Upper lobe of right lung (tissue), 1 donor: ENCODE measurements around the gene CSTB. TPM values are rescaled to one million over a fixed set of nuclear protein-coding genes. Genes with fewer than 3 reads are reported as not detected.

Experiments
- ATAC-seq: fragments of 200-7000 bp; cut with Tn5 transposase; one replicate; pipeline ENCODE4 v1.9.1; 2020; ENCODE audit warnings: mild to moderate bottlenecking, moderate library complexity
- DNase-seq: peaks from one replicate; pipeline ENCODE4 v3.0.0-alpha.2; 2020
- H3K27ac ChIP-seq: fragments of 200-600 bp; one replicate; pipeline ENCODE4 v1.8.0; 2022
- H3K27me3 ChIP-seq: fragments of 200-600 bp; one replicate; pipeline ENCODE4 v1.8.0; 2022; ENCODE audit warnings: mild to moderate bottlenecking
- H3K36me3 ChIP-seq: fragments of 200-600 bp; one replicate; pipeline ENCODE4 v1.8.0; 2022
- H3K4me1 ChIP-seq: fragments of 200-600 bp; one replicate; pipeline ENCODE4 v1.8.0; 2022
- H3K4me3 ChIP-seq: fragments of 200-600 bp; one replicate; pipeline ENCODE4 v1.8.0; 2022; ENCODE audit warnings: mild to moderate bottlenecking
- H3K9me3 ChIP-seq: fragments of 200-600 bp; one replicate; pipeline ENCODE4 v1.8.0; 2022
- intact Hi-C: fragments of 100-400 bp; cut with DNase I; formaldehyde crosslinking; loops from one replicate; pipeline ENCODE4 v1.11.0; 2022
- total RNA-seq: library from RNA; stranded (reverse); fragmentation: NEBNext Ultra II Directional; extraction: Animal tissue kit (Norgen Biotek cat#: 25700); gene quantifications from one replicate; pipeline ENCODE4 v1.2.1, GENCODE V29; 2021
- TF ChIP-seq, protein P1 (sequence below): fragments of 200-600 bp; IDR thresholded peaks from one replicate; pipeline ENCODE4 v1.8.0; 2022; ENCODE audit warnings: antibody characterized with exemption
- donor health status: DM: no; HTN: yes; CAD: no; lungs with severe emphysema.

CSTB gene
- total RNA-seq, 1 donor from 2014 or later: 148 TPM

DNA sequence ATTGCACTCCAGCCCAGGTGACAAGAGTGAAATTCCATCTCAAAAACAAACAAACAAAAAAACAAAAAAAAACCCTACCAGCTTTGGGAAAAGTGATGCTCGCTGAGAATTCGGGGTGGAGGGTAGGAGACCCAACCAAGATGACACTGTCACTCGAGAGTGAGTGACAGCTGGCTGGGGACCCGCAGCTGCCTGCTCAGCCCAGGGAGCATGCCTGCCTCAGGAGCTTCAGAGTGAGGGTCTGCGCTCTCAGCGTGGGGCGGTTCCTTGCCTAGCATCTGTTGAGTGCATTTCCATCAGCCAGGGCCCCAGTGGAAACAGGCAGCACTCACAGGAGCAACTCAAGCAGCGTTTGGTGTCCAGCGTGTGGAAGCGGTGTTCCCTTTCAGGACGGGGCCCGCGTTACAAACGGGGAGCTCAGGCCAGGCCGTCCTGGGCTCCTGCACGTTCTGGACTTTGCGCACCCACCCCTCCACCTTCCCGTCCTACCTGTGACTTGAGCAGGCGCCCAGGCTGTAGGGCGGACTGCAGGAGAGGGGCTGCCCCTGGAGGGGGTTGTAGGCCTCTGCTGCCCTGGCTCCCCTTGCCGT is 5.9 kb downstream of the CSTB start:
- no peaks in the 10 kb centered on the region for H3K27me3 ChIP-seq

DNA sequence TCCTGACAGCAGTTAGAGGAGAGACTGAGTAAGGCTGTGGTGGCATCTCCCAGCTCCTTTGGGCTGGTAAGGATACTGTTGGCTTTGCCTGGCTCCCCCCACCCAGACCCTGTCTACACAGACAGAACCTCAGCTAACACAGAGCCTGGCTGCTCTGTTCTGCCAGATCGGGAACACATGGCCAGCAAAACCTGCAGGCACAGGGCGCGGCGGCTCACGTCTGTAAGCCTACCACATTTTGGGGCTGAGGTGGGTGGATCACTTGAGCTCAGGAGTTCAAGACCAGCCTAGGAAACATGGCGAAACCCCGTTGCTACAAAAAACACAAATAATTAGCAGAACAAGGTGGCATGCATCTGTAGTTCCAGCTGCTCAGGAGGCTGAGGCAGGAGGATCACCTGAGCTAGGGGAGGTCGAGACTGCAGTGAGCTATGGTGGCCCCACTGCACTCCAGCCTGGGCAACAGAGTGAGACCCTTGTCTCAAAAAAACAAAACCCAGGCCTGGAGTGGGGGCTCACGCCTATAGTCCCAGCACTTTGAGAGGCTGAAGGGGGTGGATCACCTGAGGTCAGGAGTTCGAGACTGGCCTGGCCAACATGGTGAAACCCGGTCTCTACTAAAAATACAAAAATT is 6.7 kb downstream of the CSTB start:
- H3K27me3 ChIP-seq: no peaks in the 10 kb centered on the region

More for the DNA sequence above, 5.9 kb downstream of the CSTB start:
- H3K4me3 ChIP-seq: no peak overlapping the region
- H3K9me3 ChIP-seq: no peaks in the 10 kb centered on the region
- peaks cover 21% of the 10 kb centered on the region for H3K36me3 ChIP-seq
- DNase-seq (no peak), ATAC-seq (no peak)
- TF ChIP-seq, protein P1, sequence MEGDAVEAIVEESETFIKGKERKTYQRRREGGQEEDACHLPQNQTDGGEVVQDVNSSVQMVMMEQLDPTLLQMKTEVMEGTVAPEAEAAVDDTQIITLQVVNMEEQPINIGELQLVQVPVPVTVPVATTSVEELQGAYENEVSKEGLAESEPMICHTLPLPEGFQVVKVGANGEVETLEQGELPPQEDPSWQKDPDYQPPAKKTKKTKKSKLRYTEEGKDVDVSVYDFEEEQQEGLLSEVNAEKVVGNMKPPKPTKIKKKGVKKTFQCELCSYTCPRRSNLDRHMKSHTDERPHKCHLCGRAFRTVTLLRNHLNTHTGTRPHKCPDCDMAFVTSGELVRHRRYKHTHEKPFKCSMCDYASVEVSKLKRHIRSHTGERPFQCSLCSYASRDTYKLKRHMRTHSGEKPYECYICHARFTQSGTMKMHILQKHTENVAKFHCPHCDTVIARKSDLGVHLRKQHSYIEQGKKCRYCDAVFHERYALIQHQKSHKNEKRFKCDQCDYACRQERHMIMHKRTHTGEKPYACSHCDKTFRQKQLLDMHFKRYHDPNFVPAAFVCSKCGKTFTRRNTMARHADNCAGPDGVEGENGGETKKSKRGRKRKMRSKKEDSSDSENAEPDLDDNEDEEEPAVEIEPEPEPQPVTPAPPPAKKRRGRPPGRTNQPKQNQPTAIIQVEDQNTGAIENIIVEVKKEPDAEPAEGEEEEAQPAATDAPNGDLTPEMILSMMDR: no peak
- H3K4me1 ChIP-seq: peaks cover 19% of the 10 kb centered on the region
- no peak overlapping the region for H3K27ac ChIP-seq
- intact Hi-C loops: no loop called here

DNA sequence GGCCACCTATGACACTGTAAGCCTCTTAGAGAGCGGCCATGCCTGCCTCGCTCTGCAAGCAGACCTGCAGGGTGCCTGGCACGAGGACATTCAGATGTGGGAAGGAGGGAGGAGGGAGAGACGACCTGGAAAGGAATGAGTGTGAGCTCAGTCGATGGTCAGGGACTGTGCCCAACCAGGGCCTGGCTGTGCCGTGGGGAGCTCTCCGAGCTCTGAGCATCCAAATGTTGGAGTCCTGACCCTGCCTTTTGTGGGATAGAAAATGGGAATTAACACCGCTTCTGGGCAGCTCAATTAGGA is 7.3 kb downstream of the CSTB start:
- H3K27ac ChIP-seq: peak overlapping the region; percentile 67
- TF ChIP-seq, protein P1: no peak
- H3K4me1 ChIP-seq: peaks cover 11% of the 10 kb centered on the region
- DNase-seq: no peak
- H3K4me3 ChIP-seq: no peak overlapping the region
- no peaks in the 10 kb centered on the region for H3K27me3 ChIP-seq
- ATAC-seq: peak; percentile 1
- H3K36me3 ChIP-seq: peaks cover 13% of the 10 kb centered on the region
- intact Hi-C loops: no loop called here
- H3K9me3 ChIP-seq: no peaks in the 10 kb centered on the region

More for the DNA sequence above, 6.7 kb downstream of the CSTB start:
- ATAC-seq: no peak
- intact Hi-C loops: no loop called here
- H3K36me3 ChIP-seq: peaks cover 19% of the 10 kb centered on the region
- H3K27ac ChIP-seq: no peak overlapping the region
- DNase-seq: no peak
- no peaks in the 10 kb centered on the region for H3K9me3 ChIP-seq
- peaks cover 12% of the 10 kb centered on the region for H3K4me1 ChIP-seq
- H3K4me3 ChIP-seq: no peak overlapping the region
- TF ChIP-seq, protein P1: no peak

DNA sequence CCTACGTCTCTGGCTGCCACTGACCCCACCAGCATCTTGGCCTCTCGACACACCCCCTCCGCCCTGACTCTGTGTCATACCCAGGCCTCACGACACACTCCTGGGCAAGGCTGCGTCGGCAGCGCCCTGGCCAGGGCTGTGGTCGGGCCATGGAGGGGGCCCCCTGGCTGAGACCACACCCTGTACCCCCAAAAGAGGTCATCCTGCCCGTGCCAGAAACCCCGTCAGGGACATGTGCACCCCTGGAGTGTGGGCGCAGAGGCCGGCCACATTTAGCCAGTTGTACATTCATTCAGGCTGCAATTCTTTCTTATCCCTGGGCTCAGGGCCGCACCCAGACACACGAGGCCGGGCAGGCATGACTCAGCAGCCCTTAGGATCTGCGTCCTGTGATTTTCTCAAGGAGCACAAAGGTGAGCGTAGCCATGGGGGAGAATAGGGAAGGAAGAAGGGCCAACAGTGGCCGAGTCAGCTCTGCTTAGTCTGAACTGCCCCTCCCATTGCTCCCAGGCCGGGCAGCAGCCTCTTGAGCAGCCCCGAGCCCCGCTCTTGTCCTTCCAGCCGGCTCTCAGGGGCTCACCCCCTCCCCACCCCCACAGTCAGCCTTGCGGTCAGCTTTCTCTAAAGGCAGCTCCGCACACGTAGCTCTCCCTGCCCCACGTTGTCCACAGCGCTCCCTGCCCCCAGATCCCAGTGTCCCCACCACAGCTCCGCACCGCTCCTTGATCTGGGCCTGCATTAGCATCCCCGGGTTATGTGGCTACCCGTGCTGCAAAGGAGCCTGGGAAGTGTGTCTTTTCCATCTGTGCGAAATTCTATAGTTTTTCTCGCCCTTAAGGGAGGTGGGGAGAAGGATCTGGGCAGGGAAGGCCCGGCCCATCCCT is 7.9 kb downstream of the CSTB start:
- Histone ChIP-seq H3K4me1 (peaks cover 11% of the 10 kb centered on the region), H3K9me3 (no peaks in the 10 kb centered on the region), H3K27ac (peak overlapping the region; percentile 67), H3K27me3 (no peaks in the 10 kb centered on the region), H3K4me3 (no peak overlapping the region), H3K36me3 (peaks cover 7% of the 10 kb centered on the region)
- peak; percentile 86 for ATAC-seq
- TF ChIP-seq, protein P1: no peak
- peak; percentile 91 for DNase-seq
- intact Hi-C loops: no loop called here

DNA sequence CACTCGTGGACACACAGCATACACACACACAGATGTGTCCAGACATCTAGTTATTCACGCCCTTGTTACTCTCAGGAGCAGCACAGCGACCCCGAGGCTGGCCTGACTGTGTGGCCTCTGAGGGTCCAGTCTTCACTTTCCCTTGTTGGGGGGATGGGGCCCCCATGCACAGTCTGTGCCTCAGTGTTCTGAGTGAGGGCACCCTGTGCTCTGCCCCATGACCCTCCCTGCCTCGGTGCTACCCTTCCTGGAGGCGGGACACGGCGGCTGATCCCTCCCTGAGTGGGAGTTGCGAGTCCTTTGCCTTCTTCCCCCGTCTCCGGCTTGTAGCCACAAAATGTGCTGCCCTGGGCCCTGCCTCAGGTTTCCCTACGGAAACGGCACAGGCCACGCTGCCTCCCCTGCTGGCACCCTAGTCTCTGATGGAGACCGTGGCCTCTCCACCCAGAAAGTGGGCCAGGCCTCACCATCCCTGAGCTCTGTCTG is 8.6 kb downstream of the CSTB start:
- peak overlapping the region; percentile 67 for H3K27ac ChIP-seq
- intact Hi-C loops: no loop called here
- no peak for DNase-seq

More for the DNA sequence above, 8.6 kb downstream of the CSTB start:
- peak; percentile 9 for ATAC-seq
- peaks cover 11% of the 10 kb centered on the region for H3K4me1 ChIP-seq
- no peak overlapping the region for H3K4me3 ChIP-seq
- H3K9me3 ChIP-seq: no peaks in the 10 kb centered on the region
- H3K36me3 ChIP-seq: peaks cover 2% of the 10 kb centered on the region
- H3K27me3 ChIP-seq: no peaks in the 10 kb centered on the region
- TF ChIP-seq, protein P1: no peak
